CD4-positive, alpha-beta T cell treated with Interleukin-4 for 1 hour (primary cell): ENCODE results near the gene ZSCAN26.

ENCODE experiments used
- DNase-seq, 2 donors: peaks; one replicate each; pipeline ENCODE4 v3.0.0-alpha.2; 2020 to 2022

Gene ZSCAN26

GRCh38 chr6:28323813-28324424 is 57.0 kb downstream of the ZSCAN26 start:
- no peak for DNase-seq

GRCh38 chr6:28326371-28326948 is 59.5 kb downstream of the ZSCAN26 start:
- no peak for DNase-seq
